Panc1 (cell line): ENCODE measurements around the gene TET3. TPM values are rescaled to one million over a fixed set of nuclear protein-coding genes. Genes with fewer than 3 reads are reported as not detected.

Experiments
- ATAC-seq: fragments of 200-7000 bp; cut with Tn5 transposase; 2 replicates; pipeline ENCODE4 v1.9.1; 2020; ENCODE audit warnings: mild to moderate bottlenecking, moderate library complexity
- Bru-seq: library from RNA; stranded (reverse); fragments of 400-500 nt; gene quantifications from one replicate; lab custom pipeline; 2021; lab: Mats Ljungman, UMichigan
- BruChase-seq, 2 experiments: library from RNA; stranded (reverse); fragments of 400-500 nt; gene quantifications; one replicate each; lab custom pipeline; 2021; lab: Mats Ljungman, UMichigan
- BruUV-seq: library from RNA; stranded (reverse); fragments of 400-500 nt; replicated peaks from 2 replicates; lab custom pipeline; 2021; lab: Mats Ljungman, UMichigan
- CTCF ChIA-PET: fragments of 300-600 bp; sonication (Branson Sonifier 250); formaldehyde crosslinking; loops from one replicate; lab custom pipeline; 2022; ENCODE audit warnings: antibody characterized with exemption; lab: Charles Lee
- POLR2A ChIA-PET: fragments of 300-600 bp; sonication (Branson Sonifier 250); formaldehyde crosslinking; loops from one replicate; lab custom pipeline; 2022; ENCODE audit warnings: antibody characterized with exemption; lab: Charles Lee
- DNase-seq: peaks from one replicate; pipeline ENCODE4 v3.0.0-alpha.2; 2010; ENCODE audit warnings: low read depth, low spot score
- H3K27ac ChIP-seq: 2 replicates; pipeline ENCODE4 v1.5.1; 2011; ENCODE audit warnings: mild to moderate bottlenecking, low read length, inconsistent platforms
- H3K27me3 ChIP-seq: fragments of 200-500 bp; sonication (Bioruptor generic); 2 replicates; pipeline ENCODE4 v1.6.0; 2014; ENCODE audit warnings: low read length, inconsistent platforms; ENCODE audit not compliant: control insufficient read depth, insufficient read depth
- H3K36me3 ChIP-seq: fragments of 200-500 bp; sonication (Bioruptor generic); 2 replicates; pipeline ENCODE4 v1.5.1; 2014; ENCODE audit warnings: inconsistent platforms, mild to moderate bottlenecking, low read length, moderate library complexity; ENCODE audit not compliant: control insufficient read depth, insufficient read depth
- H3K4me1 ChIP-seq: 2 replicates; pipeline ENCODE4 v1.5.1; 2011; ENCODE audit warnings: inconsistent platforms, mild to moderate bottlenecking, low read length, moderate library complexity; ENCODE audit not compliant: control insufficient read depth, insufficient read depth
- H3K4me3 ChIP-seq, 2 experiments: 2 replicates each; pipeline ENCODE4 v1.5.1; 2011 to 2012; ENCODE audit warnings: low read depth in 2 of 2, low read length in 2 of 2, mild to moderate bottlenecking in 2 of 2, inconsistent platforms in 1 of 2, moderate library complexity in 1 of 2
- H3K9me3 ChIP-seq: fragments of 200-500 bp; sonication (Bioruptor generic); 2 replicates; pipeline ENCODE4 v1.5.1; 2014; ENCODE audit warnings: low read depth, mild to moderate bottlenecking, inconsistent platforms, low read length, moderate library complexity; ENCODE audit not compliant: control insufficient read depth, insufficient read depth
- POLR2AphosphoS5 ChIP-seq: IDR thresholded peaks from 2 replicates; pipeline ENCODE4 v1.6.1; 2012; ENCODE audit warnings: mild to moderate bottlenecking, low read depth, low read length, moderate library complexity
- SIN3A ChIP-seq: IDR thresholded peaks from 2 replicates; pipeline ENCODE4 v1.6.1; 2012; ENCODE audit warnings: low read depth, mild to moderate bottlenecking, low read length, moderate library complexity, borderline replicate concordance; ENCODE audit not compliant: insufficient read depth
- TCF7L2 ChIP-seq: IDR thresholded peaks from 2 replicates; pipeline ENCODE4 v1.6.1; 2011; ENCODE audit warnings: mild to moderate bottlenecking, low read depth, low read length, inconsistent platforms
- in situ Hi-C: cut with HindIII; loops from 2 replicates; pipeline ENCODE4 v1.10.0; 2016; ENCODE audit warnings: low sequenced_read_pairs, low pct_unique_long_range_greater_than_20kb
- intact Hi-C: fragments of 100-400 bp; cut with micrococcal nuclease; formaldehyde crosslinking; loops from one replicate; pipeline ENCODE4 v1.10.0; 2022; ENCODE audit not compliant: unreplicated experiment
- long read RNA-seq: library from polyadenylated mRNA; unstranded; transcript quantifications from one replicate; pipeline ENCODE4 v2.0.0, GENCODE V29; 2021; ENCODE audit not compliant: unreplicated experiment
- polyA plus RNA-seq: library from polyadenylated mRNA; unstranded; fragments of >200 nt; gene quantifications from one replicate; pipeline ENCODE4 v1.2.1, GENCODE V29; 2012; ENCODE audit warnings: missing spikeins; ENCODE audit not compliant: insufficient read length
- total RNA-seq: library from RNA; stranded (reverse); gene quantifications from one replicate; pipeline ENCODE4 v1.2.1, GENCODE V29; 2021; ENCODE audit not compliant: unreplicated experiment
- TF ChIP-seq, protein P1 (sequence below): fragments of 450-650 bp; IDR thresholded peaks from 2 replicates; pipeline ENCODE4 v1.5.1; 2017; ENCODE audit warnings: mild to moderate bottlenecking
- TF ChIP-seq, protein P2 (sequence below), 2 experiments: IDR thresholded peaks; 2 replicates each; pipeline ENCODE4 v1.6.1; 2011 to 2012; ENCODE audit warnings: low read depth in 2 of 2, control low read depth in 1 of 2, low read length in 1 of 2, mild to moderate bottlenecking in 1 of 2, moderate library complexity in 1 of 2; ENCODE audit not compliant: insufficient read depth in 1 of 2

TET3 gene
- total RNA-seq (13.1 TPM), Bru-seq, nascent RNA (percentile 73 among the genes with signal in this experiment), BruChase-seq, experiment 1, labeled RNA remaining after a 2-hour chase (percentile 76 among the genes with signal in this experiment), BruChase-seq, experiment 2, labeled RNA remaining after a 6-hour chase (percentile 78 among the genes with signal in this experiment)
- 7.0 TPM for polyA plus RNA-seq
- long read RNA-seq, partial matches to known transcripts, result 0 of 8 reads
- long read RNA-seq, other reads (novel, unspliced or antisense), result 8 of 8 reads

DNA sequence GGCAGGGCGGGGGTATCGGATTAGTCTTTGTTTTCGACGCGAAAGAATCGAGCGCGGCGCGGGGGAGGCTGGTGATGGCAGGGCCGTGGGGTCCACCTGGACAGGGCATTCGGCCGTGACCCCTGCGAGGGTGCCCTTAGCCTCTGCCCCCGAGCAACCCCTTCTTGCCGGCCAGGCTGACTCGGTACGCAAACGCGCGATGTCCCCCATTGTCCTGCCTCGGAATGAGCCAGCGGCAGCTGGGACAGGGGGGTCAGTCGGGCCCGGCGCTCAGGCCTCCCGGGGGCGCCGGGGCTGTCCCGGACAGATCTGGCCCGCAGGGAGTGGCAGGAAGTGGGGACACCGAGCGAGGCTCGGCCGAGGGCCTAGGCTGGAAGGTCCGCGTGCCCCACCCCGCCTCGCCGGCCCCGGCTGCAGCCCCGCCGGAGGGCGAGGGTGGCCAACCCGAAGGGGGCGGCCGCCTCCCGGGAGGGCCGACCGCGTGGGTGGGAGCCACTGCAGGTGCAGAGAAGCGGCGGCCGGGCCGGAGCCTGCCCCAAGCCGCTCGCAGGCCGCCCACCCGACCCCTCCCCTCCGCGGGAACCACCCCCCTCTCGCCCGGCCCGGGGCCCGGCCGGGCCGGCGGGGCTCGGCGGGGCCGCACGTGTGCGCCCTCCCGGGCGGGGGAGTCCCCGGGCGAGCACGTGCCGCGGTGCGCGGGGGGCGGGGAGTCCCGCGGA, at the start of gene TET3:
Gene TET3 (plus strand): TSS at position 708 of the 719 bp plus-strand sequence. CDS start 1,494 bp downstream, outside the sequence.
- DNase-seq (no peak), ATAC-seq (peak; percentile 6)
- no peaks in the 10 kb centered on the region for H3K9me3 ChIP-seq
- no peaks in the 10 kb centered on the region for H3K27me3 ChIP-seq
- H3K4me1 ChIP-seq, result peaks cover 62% of the 10 kb centered on the region
- no TSS peak for BruUV-seq
- H3K27ac ChIP-seq, result peak within 1 kb of the TSS; percentile 86
- no peaks in the 10 kb centered on the region; the same call in 1 of the 2 replicates for H3K36me3 ChIP-seq
- intact Hi-C loops, result no loop called here
- peak within 1 kb of the TSS; percentile 51 to 64 for H3K4me3 ChIP-seq
- ChIA-PET POLR2A (no interaction called here), CTCF (interaction anchor here (0.6 kb wide), 1 partner anchor 129 kb away, joined by 4 read pairs; no protein-coding TSS in a partner anchor)
- in situ Hi-C loops, result no loop called here
- no peak for TF ChIP-seq POLR2AphosphoS5
- TF ChIP-seq TCF7L2, result no peak

DNA sequence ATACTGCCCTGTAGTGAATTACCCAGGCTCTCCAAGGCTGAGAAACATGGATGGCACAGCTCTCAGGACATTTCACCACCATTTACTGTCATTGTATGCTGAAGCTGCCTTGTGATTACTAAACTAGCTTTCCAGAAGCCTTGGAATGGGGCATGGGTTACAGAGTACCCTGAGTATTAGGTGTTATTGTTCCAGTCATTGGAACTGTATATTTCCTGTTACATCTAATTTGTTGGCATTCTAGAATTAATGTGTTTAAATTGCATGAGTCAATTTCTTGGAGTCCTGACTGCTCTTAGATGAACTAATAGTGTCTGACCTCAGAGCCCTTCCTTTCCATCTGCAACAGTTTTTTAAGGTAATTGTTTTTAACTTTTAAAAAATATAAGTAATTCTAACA, 49.1 kb upstream of the TET3 start:
- DNase-seq, result no peak
- intact Hi-C loops (no loop called here), in situ Hi-C loops (no loop called here)
- ATAC-seq, result no peak
- Histone ChIP-seq H3K4me1 (no peaks in the 10 kb centered on the region), H3K4me3 (no peak overlapping the region), H3K9me3 (no peaks in the 10 kb centered on the region), H3K27ac (no peak overlapping the region), H3K36me3 (0 out of 2 replicates have a peak, but pooled peaks cover 2% of the 10 kb centered on the region), H3K27me3 (no peaks in the 10 kb centered on the region)
- CTCF ChIA-PET, result no interaction called here
- no peak for TF ChIP-seq SIN3A
- TF ChIP-seq POLR2AphosphoS5, result no peak
- TF ChIP-seq TCF7L2, result no peak
- TF ChIP-seq, protein P1, sequence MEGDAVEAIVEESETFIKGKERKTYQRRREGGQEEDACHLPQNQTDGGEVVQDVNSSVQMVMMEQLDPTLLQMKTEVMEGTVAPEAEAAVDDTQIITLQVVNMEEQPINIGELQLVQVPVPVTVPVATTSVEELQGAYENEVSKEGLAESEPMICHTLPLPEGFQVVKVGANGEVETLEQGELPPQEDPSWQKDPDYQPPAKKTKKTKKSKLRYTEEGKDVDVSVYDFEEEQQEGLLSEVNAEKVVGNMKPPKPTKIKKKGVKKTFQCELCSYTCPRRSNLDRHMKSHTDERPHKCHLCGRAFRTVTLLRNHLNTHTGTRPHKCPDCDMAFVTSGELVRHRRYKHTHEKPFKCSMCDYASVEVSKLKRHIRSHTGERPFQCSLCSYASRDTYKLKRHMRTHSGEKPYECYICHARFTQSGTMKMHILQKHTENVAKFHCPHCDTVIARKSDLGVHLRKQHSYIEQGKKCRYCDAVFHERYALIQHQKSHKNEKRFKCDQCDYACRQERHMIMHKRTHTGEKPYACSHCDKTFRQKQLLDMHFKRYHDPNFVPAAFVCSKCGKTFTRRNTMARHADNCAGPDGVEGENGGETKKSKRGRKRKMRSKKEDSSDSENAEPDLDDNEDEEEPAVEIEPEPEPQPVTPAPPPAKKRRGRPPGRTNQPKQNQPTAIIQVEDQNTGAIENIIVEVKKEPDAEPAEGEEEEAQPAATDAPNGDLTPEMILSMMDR, result no peak
- TF ChIP-seq, protein P2, sequence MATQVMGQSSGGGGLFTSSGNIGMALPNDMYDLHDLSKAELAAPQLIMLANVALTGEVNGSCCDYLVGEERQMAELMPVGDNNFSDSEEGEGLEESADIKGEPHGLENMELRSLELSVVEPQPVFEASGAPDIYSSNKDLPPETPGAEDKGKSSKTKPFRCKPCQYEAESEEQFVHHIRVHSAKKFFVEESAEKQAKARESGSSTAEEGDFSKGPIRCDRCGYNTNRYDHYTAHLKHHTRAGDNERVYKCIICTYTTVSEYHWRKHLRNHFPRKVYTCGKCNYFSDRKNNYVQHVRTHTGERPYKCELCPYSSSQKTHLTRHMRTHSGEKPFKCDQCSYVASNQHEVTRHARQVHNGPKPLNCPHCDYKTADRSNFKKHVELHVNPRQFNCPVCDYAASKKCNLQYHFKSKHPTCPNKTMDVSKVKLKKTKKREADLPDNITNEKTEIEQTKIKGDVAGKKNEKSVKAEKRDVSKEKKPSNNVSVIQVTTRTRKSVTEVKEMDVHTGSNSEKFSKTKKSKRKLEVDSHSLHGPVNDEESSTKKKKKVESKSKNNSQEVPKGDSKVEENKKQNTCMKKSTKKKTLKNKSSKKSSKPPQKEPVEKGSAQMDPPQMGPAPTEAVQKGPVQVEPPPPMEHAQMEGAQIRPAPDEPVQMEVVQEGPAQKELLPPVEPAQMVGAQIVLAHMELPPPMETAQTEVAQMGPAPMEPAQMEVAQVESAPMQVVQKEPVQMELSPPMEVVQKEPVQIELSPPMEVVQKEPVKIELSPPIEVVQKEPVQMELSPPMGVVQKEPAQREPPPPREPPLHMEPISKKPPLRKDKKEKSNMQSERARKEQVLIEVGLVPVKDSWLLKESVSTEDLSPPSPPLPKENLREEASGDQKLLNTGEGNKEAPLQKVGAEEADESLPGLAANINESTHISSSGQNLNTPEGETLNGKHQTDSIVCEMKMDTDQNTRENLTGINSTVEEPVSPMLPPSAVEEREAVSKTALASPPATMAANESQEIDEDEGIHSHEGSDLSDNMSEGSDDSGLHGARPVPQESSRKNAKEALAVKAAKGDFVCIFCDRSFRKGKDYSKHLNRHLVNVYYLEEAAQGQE (IDR thresholded peaks at IDR 0.05; ENCODE audit: insufficient read depth in 1 of 2, low read depth in 2 of 2, low read length in 1 of 2), result no peak
- BruUV-seq, result no TSS peak
- POLR2A ChIA-PET, result no interaction called here
